CD4-positive, alpha-beta T cell treated with Interleukin-1 beta for 1 hour (primary cell): ENCODE data around the gene THOC3.
"Not testable (repeated sequence)": the region's sequence is repeated elsewhere in the genome, so short reads cannot be mapped to it uniquely, and the experiment has no call there.

ENCODE experiments used
- DNase-seq, 2 donors: peaks; one replicate each; pipeline ENCODE4 v3.0.0-alpha.2; 2020 to 2022

Gene THOC3, protein sequence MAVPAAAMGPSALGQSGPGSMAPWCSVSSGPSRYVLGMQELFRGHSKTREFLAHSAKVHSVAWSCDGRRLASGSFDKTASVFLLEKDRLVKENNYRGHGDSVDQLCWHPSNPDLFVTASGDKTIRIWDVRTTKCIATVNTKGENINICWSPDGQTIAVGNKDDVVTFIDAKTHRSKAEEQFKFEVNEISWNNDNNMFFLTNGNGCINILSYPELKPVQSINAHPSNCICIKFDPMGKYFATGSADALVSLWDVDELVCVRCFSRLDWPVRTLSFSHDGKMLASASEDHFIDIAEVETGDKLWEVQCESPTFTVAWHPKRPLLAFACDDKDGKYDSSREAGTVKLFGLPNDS

DNA sequence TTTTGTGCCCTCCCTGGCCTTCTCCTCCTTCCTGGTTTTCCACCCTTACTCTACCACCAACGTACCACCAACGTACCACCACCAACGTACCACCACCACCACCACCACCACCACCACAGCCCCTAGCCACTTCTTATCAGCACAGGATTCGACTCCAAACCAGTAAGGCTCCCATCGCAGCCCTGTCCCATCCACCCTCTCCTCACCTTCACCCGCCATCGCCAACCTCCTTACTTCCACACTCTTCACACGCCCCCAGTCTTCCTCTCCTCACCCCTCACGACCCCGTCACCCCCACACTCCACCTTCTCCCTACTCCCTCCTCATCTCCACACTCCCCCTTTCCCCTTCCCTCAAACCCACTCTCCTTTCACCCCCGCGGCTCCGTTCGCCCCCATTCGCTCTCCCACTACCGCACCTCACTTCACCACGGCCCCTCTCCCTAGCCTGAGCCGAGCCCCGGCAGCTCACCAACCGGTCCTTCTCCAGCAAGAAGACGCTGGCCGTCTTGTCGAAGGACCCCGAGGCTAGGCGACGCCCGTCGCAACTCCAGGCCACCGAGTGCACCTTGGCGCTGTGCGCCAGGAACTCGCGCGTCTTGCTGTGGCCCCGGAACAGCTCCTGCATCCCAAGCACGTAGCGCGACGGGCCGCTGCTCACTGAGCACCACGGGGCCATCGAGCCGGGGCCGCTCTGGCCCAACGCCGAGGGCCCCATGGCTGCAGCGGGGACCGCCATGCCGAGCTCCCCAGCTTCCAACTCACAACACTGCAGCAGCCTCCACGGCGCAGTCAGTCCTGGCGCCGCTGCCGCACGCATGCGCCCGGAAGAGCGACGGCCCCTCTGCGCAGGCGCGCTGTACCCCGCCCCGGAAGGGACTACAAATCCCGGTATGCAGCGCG, at the start of gene THOC3:
THOC3 (minus strand) TSS at position 845 of the 902 bp plus-strand sequence; CDS start at position 738, 107 bp downstream.
- peak; percentile 87 to 90 for DNase-seq

GRCh38 chr5:176017324-176017723, 49.2 kb upstream of the THOC3 start:
- DNase-seq = peak in 1 of 2 donors; percentile 64

DNA sequence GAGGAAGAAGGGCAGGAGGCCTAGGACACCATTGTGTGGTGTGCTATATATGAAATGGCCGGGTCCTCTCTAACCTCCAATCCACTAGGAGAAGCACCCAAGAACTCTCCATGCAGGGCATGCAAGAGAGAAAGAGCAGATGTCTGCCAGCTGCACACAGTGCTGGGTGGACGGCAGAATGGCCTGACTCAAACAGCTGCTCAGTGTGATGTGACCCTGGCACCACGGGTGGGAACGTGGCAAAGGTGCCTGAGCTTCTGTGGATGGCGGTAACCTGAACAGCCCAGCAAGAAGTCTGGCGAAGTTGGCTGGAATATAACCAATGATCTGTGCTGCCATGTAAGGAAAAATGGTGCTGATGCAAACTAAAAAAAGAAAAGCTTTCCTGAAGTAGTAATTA, 46.2 kb upstream of the THOC3 start:
- not testable (repeated sequence) for DNase-seq

DNA sequence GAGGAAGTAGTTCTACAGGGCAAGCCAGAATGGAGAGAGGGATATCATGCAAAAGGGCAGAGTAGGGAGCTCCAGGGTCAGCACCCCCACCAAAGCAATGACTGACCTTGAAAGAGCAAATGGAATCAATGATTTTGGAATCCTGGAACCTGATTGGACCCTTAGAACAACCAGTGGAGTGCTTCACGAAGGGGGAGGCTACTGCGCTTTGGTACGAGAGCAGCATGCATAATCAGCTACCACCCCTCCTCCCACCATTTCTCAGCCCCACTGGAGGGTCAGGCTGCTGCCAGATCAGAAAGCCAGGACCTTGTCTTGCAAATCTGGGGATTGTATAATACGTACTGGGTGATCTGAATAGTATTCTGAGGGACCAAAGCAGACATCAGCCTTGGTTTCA, 43.0 kb upstream of the THOC3 start:
- DNase-seq = not testable (repeated sequence)

GRCh38 chr5:176010202-176010601, 42.1 kb upstream of the THOC3 start:
- DNase-seq = not testable (repeated sequence)

GRCh38 chr5:176007220-176007619, 39.1 kb upstream of the THOC3 start:
- not testable (repeated sequence) for DNase-seq

DNA sequence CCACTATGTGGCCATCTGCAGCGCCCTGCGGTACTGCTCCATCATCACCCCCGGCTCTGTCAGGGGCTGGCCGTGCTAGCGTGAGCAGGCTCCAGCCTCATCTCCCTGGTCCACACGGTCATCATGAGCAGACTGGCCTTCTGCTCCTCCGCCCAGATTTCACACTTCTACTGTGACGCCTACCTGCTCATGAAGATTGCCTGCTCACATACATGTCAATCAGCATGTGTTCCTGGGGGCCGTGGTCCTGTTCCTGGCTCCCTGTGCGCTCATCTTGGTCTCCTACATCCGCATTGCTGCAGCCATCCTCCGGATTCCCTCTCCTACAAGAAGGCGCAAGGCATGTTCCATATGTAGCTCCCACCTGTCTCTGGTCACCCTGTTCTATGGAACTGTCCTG, 38.7 kb upstream of the THOC3 start:
- not testable (repeated sequence) for DNase-seq

DNA sequence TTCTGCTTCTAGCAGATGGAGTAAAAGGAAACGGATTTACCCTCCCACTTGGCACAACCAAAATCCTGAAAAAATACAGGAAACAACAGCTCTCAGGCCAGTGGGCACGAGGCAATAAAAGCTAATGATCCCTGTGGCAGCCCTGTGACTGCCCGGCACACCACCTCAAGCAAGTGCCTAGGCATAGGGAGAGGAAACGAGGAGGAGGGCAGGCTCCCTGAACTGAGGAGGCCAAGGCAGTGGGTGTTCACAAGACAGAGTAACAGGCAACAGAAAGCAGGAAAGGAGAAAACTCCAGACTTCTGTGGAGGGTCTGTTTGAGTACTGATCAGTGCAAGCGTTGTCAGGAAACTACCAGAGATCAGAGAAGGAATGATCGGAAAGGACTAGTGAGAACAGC, 29.9 kb upstream of the THOC3 start:
- not testable (repeated sequence) for DNase-seq

DNA sequence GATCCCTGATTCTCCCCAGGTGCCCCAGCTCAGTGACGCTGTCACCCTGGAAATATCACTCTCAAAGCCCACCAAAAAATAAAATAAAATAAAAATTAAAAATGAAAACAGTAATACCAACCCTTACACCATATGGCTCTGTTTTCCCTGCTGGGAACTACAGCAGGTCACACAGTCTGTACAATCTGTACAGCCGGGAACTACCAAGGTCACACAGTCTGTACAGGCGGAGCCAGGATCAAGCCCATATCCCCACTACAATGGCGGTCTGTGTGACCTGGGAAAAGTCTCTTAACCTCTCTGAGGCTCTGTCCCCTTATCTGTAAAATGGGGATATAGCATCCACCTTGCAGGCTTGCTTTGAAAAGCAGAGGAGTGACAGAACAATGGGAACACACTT, 29.4 kb upstream of the THOC3 start:
- DNase-seq = not testable (repeated sequence)

DNA sequence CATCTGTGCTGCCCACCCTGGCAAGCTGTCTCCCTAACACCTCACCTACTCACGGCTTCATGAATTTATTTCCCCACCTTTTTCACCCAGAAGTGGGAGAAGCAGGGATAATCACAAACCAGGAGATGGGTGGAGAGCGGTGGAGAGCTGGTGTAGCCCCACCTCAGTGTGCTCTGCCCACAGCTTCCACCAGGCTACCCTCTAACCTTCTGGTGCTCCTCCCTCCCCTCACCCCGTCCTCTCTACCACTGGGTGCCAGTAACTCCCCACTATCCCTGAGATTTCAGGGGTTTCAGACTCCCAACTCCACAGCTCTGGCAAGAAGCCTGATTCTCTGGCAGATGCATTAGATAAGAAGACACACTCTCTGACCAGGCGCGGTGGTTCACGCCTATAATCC, 28.7 kb upstream of the THOC3 start:
- DNase-seq = not testable (repeated sequence)

- DNase-seq = not testable (repeated sequence)
Observed at GRCh38 chr5:175995506-175995905, 27.4 kb upstream of the THOC3 start.

DNA sequence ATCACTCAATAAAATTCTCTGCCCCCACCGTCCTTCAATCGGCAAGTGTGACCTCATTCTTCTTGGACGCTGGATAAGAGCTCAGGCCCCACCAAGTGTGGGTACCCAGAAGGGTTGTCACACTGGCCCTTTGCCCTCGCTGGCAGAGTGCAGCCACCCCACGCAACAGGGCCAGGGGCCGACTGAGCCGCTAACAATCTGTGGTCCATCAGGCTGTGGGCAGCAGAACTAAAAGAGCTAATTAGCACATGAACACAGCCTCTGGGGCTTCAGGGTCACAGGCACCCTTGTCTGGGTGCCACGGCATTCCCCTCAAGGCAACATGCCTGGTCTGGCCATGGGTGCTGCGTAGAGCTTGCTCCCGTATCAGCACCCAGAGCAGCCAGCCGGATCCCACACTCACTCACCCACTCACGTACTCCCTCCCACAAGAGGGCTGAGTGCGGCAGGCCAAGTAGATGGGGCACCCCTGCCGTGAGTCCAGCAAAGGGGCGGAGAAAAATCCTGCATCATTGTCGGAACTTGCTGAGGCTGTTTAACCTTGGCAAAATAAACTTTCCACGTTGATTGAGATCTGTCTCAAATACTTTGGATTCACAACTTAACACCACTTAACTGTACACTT, 11.4 kb upstream of the THOC3 start:
- DNase-seq = not testable (repeated sequence)

DNA sequence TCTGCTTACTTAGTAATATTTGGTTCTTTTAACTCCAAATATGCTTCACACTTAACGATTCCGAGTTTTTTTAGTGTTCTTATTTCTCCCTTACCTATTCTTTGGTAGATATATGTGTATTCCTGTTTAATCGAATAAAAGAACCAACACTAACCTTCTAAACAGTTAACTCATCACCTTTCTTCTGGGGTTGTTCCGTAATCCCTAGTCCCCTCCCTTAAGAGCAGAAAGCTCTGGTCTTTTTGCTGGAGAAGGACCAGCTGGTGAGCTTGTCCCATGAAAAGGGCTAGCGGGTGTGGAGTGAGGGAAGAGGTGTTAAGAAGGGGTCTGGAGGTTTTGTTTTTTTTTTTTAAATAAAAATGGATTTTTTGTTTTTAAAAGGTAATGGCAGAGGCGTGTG, 266 bp upstream of the THOC3 start:
- not testable (repeated sequence) for DNase-seq

DNA sequence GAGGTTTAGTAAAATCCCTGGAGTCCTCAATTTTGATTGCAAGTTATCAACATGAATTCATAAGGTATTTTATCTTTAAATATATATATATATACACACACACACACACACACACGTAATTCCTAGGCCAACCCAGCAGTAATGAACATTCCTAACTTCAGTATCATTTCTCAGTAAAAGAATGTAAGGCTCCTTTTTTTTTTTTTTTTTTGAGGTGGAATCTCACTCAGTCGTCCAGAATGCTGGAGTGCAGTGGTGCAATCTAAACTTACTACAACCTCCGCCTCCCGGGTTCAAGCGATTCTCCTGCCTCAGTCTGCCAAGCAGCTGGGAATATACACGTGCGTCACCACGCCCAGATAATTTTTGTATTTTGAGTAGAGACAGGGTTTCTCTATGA, 5.8 kb downstream of the THOC3 start:
- DNase-seq = not testable (repeated sequence)

DNA sequence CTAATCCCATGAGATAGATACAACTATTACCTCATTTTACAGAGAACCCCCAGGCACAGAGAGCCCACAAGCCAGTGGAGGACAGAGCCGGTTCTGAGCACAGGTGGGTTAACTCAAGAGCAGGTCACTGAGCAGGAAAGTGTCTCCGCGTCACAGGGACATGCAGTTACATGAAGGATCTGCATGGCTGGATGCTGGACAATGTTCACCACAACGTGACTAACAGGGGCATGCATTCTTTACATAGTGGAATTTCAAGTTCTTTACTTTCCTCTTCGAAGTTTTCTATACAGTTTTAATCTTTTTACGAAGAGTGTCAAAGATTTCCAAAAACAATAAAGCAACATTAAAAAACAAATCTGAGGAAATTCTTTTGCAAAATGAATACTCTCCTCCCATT, 7.9 kb downstream of the THOC3 start:
- not testable (repeated sequence) for DNase-seq

DNA sequence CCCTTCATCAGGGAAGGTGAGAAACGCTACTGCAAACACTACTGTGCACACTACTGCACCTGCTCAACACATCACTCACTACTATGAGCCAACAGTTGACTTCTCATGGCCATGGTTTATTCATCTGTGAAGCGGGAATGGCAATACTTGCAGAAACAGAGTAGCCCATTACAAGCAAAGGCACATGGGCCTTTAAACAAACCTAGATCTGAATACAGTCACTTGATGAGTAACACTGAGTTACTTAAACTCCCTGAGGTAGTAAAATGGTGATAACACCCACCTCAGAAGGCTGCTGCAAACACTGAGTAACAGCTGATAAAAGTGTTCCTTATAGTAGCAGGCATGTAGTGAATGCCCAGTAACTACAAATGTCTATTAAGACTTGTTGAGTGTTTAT, 9.6 kb downstream of the THOC3 start:
- not testable (repeated sequence) for DNase-seq

DNA sequence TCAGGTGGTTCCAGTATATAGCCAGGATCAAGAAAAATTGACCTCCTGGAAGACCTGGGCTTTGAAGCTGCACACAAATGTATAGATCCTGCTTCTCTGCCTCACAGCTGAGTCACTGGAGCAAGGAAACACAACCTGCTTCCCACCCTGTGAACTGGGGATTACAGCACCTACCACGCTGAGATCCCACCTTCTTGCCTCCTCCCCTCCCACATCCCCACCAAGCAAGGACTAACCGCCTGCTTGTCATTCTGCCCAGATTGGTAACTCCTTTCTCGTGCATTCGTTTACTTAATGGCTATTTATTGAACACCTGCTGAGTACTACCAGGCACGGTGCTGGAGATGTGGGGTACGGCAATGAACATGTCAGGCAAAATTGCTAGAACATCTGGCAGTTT, 14.0 kb downstream of the THOC3 start:
- not testable (repeated sequence) for DNase-seq

DNA sequence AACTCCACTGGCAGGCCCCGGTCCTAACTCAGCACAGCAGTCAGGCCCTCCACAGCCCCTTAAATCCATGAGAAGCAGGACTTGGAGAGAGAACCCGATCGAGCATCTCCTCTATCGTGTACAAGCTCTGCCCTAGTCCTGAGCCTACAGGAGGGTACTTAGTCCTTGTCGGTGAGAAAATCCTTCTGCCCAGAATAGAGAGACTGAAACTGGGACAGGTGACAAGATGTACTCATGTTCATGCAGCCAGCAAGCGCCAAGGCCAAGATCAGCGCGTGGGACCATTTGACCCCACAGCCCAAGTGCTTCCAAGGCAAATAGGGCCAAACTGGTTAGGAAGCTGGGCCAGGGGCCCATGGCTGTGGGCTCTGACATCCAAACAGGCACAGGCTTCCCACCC, 15.3 kb downstream of the THOC3 start:
- not testable (repeated sequence) for DNase-seq

GRCh38 chr5:175951339-175951969, 16.7 kb downstream of the THOC3 start:
- not testable (repeated sequence) for DNase-seq

DNA sequence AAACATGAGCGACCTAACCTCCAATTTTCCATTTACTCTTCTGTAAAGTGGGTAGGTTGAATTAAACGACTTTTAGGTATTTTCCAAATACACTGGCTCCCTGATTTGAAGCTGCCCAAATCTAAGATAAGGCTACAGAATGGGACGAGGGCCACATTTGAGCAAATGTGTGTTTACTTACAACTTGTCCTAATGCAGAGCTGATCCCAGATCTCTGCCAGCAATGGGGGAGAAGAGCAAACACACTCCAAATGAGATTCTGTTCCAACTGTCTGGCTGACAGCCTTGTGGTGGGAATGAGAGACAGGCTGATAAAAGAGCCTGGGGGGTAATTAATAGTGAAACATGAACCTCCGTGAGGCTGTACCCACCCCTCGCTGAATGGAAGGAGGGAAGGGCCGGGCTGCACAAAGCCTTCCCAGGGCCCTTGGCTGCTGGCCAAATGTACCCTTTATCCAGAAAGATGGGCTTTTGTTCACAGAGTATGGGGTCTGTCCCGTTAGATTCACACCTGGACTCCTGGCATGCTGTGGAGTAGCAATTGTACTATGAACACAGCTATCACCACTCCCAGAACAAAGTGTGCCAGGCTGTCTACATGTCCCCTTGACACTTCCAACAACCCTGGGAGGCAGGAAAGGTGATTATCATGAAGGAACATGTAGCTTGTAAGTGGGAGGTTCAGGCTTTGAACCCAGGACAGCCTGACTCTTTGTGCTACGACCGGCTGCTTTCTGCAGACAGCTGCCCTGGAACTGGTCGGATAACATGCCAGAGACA, 19.6 kb downstream of the THOC3 start:
- DNase-seq = not testable (repeated sequence)

DNA sequence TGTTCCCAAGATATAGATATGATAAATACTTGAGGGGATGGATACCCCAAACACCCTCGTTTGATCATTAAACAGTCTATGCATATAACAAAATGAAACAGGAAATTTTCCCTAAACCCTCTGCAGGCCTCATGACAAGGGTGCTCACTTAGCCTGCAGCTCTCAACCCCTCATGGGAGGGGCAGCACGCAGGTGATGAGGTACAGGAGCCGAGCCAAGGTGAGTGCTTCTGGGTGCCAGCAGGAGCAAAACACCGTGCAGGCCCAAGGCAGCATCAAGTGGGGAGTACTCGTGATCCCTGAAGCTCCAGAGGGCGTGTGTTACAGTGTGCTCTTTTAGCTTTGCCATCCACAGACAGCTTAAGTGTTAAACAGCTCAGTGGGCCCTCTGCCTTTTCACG, 24.9 kb downstream of the THOC3 start:
- DNase-seq = not testable (repeated sequence)

- not testable (repeated sequence) for DNase-seq
Observed at GRCh38 chr5:175940632-175941031, 27.5 kb downstream of the THOC3 start.
